ENCODE results near the gene ACRV1. TPM values are rescaled to one million over a fixed set of nuclear protein-coding genes. Genes with fewer than 3 reads are reported as not detected.
A peak's percentile ranks its signal among the peaks of the same experiment; 100 is the strongest.

Gene ACRV1
- total and polyA plus RNA-seq, 2 donors (not counting 1 experiment from before 2014, with no cell fraction given), result not detected

DNA sequence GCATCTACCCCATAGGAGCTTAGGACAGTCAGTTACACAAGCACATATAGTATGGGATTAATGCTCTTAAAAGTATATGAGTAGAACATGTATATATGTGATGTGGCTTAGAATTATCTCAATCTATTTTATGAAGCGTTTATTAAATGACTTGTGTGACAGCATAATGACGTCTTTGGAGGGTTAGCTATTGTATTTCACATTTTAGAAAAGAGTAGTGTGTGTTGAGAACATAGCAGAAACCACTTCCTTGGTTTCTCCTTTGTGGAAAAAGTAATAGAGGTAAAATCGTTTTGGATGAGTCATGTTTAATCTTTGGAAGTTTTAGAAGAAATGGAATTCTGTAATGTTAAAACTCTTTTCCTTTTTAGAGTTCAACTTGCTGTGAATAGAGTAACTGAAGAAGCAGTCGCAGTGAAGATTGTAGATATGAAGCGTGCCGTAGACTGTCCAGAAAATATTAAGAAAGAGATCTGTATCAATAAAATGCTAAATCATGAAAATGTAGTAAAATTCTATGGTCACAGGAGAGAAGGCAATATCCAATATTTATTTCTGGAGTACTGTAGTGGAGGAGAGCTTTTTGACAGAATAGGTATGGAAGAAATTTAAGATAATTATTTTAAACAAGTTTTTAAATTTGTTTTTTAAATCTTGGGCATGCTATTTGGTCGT is 53.3 kb downstream of the ACRV1 start:
- DNase-seq (ENCODE audit: low read depth in 2 of 2), result peak; percentile 11 to 62
- H3K27ac ChIP-seq (ENCODE audit: insufficient read depth, low read length), result peak overlapping the region; percentile 93

DNA sequence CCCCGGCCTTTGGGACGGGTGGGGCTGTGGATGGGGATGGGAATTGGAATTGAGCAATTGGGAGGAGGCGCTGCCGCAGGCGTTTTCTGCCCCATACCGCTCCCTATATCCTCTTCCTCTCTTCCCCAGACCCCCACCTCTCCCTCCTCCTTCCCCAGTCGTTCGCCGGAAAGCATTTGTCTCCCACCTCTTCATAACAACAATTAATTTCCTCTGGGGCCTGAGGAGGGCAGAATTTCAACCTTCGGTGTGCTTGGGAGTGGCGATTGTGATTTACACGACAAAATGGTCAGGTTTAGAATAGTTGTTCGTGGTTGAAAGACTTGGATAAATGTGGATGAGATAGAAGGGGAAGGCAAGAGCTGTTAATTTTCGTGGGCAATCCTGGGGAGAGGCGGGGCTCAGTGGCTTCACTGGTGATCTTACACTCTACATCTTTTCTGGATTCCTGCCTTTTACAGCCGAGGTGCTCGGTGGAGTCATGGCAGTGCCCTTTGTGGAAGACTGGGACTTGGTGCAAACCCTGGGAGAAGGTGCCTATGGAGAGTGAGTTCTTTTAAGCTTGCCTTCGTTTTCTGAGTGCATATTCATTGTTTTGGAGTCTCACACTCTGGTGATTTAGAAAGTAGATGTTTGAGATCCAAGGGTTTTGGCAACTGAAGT is 54.2 kb downstream of the ACRV1 start:
- DNase-seq (ENCODE audit: low read depth in 2 of 2), result peak; percentile 87 to 90
- peak overlapping the region; percentile 44 for H2AFZ ChIP-seq (ENCODE audit: low read length)
- TF ChIP-seq, protein P1, sequence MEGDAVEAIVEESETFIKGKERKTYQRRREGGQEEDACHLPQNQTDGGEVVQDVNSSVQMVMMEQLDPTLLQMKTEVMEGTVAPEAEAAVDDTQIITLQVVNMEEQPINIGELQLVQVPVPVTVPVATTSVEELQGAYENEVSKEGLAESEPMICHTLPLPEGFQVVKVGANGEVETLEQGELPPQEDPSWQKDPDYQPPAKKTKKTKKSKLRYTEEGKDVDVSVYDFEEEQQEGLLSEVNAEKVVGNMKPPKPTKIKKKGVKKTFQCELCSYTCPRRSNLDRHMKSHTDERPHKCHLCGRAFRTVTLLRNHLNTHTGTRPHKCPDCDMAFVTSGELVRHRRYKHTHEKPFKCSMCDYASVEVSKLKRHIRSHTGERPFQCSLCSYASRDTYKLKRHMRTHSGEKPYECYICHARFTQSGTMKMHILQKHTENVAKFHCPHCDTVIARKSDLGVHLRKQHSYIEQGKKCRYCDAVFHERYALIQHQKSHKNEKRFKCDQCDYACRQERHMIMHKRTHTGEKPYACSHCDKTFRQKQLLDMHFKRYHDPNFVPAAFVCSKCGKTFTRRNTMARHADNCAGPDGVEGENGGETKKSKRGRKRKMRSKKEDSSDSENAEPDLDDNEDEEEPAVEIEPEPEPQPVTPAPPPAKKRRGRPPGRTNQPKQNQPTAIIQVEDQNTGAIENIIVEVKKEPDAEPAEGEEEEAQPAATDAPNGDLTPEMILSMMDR (conservative IDR thresholded peaks at IDR 0.05 in 1 of 2, IDR thresholded peaks at IDR 0.05 in 1 of 2; ENCODE audit: low read depth in 1 of 2, low read length in 2 of 2), result peak; percentile 20 to 32
- TF ChIP-seq EZH2 (IDR thresholded peaks at IDR 0.05; ENCODE audit: low read length, missing control alignments), result no peak
- no peaks in the 10 kb centered on the region for H3K9me3 ChIP-seq (ENCODE audit: control insufficient read depth, insufficient read depth, low read depth, low read length)
- H3K4me1 ChIP-seq (ENCODE audit: control insufficient read depth, extremely low read depth, insufficient read depth, low read length), result peaks cover 3% of the 10 kb centered on the region
- peak overlapping the region; percentile 60 to 90 (median 69) for H3K4me3 ChIP-seq (replicated peaks in 1 of 4; ENCODE audit: control extremely low read depth in 1 of 4, insufficient read depth in 1 of 4, low read depth in 3 of 4, low read length in 4 of 4)
- H3K27me3 ChIP-seq (ENCODE audit: control insufficient read depth, insufficient read depth, low read length), result no peaks in the 10 kb centered on the region
- peak overlapping the region; percentile 77 for H3K4me2 ChIP-seq (ENCODE audit: extremely low read depth, insufficient read depth, low read length)
- no peaks in the 10 kb centered on the region for H3K36me3 ChIP-seq (ENCODE audit: control insufficient read depth, insufficient read depth, low read length)
- H3K9ac ChIP-seq (ENCODE audit: insufficient read depth, low read length), result peak overlapping the region; percentile 55
- no peaks in the 10 kb centered on the region for H4K20me1 ChIP-seq (ENCODE audit: control insufficient read depth, extremely low read depth, insufficient read depth, low read length)
- peaks cover 11% of the 10 kb centered on the region for H3K79me2 ChIP-seq (ENCODE audit: control insufficient read depth, insufficient read depth, low read length)
- peak overlapping the region; percentile 93 for H3K27ac ChIP-seq (ENCODE audit: insufficient read depth, low read length)

More for the DNA sequence above, 53.3 kb downstream of the ACRV1 start:
- no peaks in the 10 kb centered on the region for H3K36me3 ChIP-seq (ENCODE audit: control insufficient read depth, insufficient read depth, low read length)
- TF ChIP-seq EZH2 (IDR thresholded peaks at IDR 0.05; ENCODE audit: low read length, missing control alignments), result no peak
- TF ChIP-seq, protein P1 (conservative IDR thresholded peaks at IDR 0.05 in 1 of 2, IDR thresholded peaks at IDR 0.05 in 1 of 2; ENCODE audit: low read depth in 1 of 2, low read length in 2 of 2), result no peak
- H2AFZ ChIP-seq (ENCODE audit: low read length), result peak overlapping the region; percentile 3
- peaks cover 2% of the 10 kb centered on the region for H3K4me1 ChIP-seq (ENCODE audit: control insufficient read depth, extremely low read depth, insufficient read depth, low read length)
- H3K9ac ChIP-seq (ENCODE audit: insufficient read depth, low read length), result peak overlapping the region; percentile 9
- peak overlapping the region; percentile 77 for H3K4me2 ChIP-seq (ENCODE audit: extremely low read depth, insufficient read depth, low read length)
- H3K79me2 ChIP-seq (ENCODE audit: control insufficient read depth, insufficient read depth, low read length), result peaks cover 11% of the 10 kb centered on the region
- H3K4me3 ChIP-seq (replicated peaks in 1 of 4; ENCODE audit: control extremely low read depth in 1 of 4, insufficient read depth in 1 of 4, low read depth in 3 of 4, low read length in 4 of 4), result peak overlapping the region; percentile 60 to 90 (median 69)
- H3K9me3 ChIP-seq (ENCODE audit: control insufficient read depth, insufficient read depth, low read depth, low read length), result no peaks in the 10 kb centered on the region
- H3K27me3 ChIP-seq (ENCODE audit: control insufficient read depth, insufficient read depth, low read length), result no peaks in the 10 kb centered on the region
- H4K20me1 ChIP-seq (ENCODE audit: control insufficient read depth, extremely low read depth, insufficient read depth, low read length), result no peaks in the 10 kb centered on the region

DNA sequence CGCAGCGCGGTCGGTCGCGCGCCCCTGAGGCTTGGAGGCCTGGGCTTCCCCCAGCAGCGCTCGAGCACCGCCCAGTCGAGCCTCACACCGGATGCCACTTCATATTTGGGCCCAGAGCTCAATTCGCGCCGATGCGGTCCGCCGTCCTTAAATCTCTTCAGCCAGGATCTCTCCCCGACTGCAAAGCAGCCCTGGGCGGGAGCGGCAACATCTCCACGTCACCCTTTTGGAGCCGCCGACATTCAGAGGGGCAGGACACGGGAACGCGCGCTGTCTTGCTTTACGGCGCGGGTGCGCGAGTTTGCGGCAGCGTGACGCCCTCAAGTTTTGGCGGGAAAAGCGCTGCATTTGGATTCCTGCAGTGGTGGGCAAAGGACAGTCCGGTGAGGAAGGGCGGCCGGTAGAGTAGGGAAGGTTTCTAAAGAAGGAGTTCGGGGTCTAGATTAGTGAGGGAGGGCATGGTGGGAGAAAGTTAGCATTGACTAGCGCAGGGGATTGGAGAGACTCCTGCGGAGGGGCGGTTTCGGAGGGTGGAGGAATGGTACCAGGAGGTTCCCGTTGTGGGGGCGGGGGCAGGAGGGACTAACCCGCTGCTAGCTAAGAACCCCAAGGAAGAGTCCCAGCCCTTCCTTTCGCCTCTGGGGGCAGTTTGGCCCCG is 54.9 kb downstream of the ACRV1 start:
- Histone ChIP-seq H3K9me3 (ENCODE audit: control insufficient read depth, insufficient read depth, low read depth, low read length) (no peaks in the 10 kb centered on the region), H3K27ac (ENCODE audit: insufficient read depth, low read length) (peak overlapping the region; percentile 93), H3K4me2 (ENCODE audit: extremely low read depth, insufficient read depth, low read length) (peak overlapping the region; percentile 77), H3K79me2 (ENCODE audit: control insufficient read depth, insufficient read depth, low read length) (peaks cover 11% of the 10 kb centered on the region), H3K9ac (ENCODE audit: insufficient read depth, low read length) (peak overlapping the region; percentile 89), H3K4me1 (ENCODE audit: control insufficient read depth, extremely low read depth, insufficient read depth, low read length) (peaks cover 4% of the 10 kb centered on the region), H3K4me3 (replicated peaks in 1 of 4; ENCODE audit: control extremely low read depth in 1 of 4, insufficient read depth in 1 of 4, low read depth in 3 of 4, low read length in 4 of 4) (peak overlapping the region; percentile 60 to 90 (median 69)), H3K27me3 (ENCODE audit: control insufficient read depth, insufficient read depth, low read length) (no peaks in the 10 kb centered on the region), H2AFZ (ENCODE audit: low read length) (peak overlapping the region; percentile 82), H4K20me1 (ENCODE audit: control insufficient read depth, extremely low read depth, insufficient read depth, low read length) (no peaks in the 10 kb centered on the region), H3K36me3 (ENCODE audit: control insufficient read depth, insufficient read depth, low read length) (no peaks in the 10 kb centered on the region)
- TF ChIP-seq, protein P1 (conservative IDR thresholded peaks at IDR 0.05 in 1 of 2, IDR thresholded peaks at IDR 0.05 in 1 of 2; ENCODE audit: low read depth in 1 of 2, low read length in 2 of 2), result no peak
- TF ChIP-seq EZH2 (IDR thresholded peaks at IDR 0.05; ENCODE audit: low read length, missing control alignments), result no peak
- DNase-seq (ENCODE audit: low read depth in 2 of 2), result peak; percentile 85 to 91
